Measurements from ENCODE around the gene GNAQ.
"Not testable (repeated sequence)": the region's sequence is repeated elsewhere in the genome, so short reads cannot be mapped to it uniquely, and the experiment has no call there.

GNAQ gene

DNA sequence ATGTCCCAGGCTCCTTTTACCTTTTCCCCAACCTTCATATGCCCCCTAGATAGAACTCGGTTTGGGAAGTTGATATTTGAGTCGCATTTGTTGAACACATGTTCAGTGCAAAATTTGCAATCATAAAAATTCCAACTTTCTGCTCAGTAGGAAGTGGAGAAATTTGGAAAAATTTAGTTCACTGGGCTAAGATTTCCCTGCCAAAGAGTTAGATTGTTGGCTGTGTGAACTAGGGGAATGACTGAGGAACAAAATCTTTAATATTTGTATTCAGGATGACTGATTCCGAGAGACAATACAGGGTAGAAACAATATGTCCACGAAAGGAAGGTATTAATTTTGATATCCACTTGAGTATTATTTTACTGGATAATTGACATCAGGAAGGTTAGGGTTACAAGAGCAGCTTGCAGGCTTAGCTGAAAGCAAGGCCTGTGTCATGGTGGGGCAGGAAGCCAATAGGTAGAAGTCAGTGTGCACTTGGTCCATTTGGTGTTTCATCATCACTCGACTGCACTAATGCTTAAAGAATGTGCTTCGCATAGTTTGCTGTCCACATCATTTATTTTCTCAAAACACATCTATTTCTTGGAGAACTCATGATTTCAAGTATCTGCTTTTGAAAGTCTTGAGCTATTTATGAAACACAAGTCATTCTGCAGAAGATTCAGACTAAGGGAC is 324.1 kb downstream of the GNAQ start:
- TF ChIP-seq, protein P1, sequence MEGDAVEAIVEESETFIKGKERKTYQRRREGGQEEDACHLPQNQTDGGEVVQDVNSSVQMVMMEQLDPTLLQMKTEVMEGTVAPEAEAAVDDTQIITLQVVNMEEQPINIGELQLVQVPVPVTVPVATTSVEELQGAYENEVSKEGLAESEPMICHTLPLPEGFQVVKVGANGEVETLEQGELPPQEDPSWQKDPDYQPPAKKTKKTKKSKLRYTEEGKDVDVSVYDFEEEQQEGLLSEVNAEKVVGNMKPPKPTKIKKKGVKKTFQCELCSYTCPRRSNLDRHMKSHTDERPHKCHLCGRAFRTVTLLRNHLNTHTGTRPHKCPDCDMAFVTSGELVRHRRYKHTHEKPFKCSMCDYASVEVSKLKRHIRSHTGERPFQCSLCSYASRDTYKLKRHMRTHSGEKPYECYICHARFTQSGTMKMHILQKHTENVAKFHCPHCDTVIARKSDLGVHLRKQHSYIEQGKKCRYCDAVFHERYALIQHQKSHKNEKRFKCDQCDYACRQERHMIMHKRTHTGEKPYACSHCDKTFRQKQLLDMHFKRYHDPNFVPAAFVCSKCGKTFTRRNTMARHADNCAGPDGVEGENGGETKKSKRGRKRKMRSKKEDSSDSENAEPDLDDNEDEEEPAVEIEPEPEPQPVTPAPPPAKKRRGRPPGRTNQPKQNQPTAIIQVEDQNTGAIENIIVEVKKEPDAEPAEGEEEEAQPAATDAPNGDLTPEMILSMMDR (conservative IDR thresholded peaks at IDR 0.05): no peak
- TF ChIP-seq ZFX (IDR thresholded peaks at IDR 0.05): no peak
- H3K27ac ChIP-seq: no peak overlapping the region

DNA sequence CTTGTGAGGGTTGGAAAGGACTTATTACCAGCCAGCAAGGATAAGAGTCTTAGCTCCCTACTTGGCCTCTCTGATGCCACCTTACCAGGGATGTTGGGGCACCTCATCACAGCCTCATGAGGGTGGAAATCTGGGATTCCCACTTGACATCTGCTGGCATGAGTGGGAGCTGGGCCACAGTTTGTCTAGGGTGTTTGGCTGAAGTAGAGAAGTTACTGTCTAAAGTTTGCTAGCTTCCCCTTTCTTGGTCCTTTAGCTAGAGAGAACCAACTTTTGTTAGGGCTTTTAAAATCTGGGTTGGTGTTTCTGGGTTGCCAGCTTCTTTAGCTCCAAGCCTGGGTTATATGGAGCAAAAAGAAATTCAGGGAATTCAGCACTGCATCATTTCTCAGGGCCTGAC is 326.0 kb downstream of the GNAQ start:
- TF ChIP-seq, protein P1 (conservative IDR thresholded peaks at IDR 0.05): no peak
- no peak for TF ChIP-seq ZFX (IDR thresholded peaks at IDR 0.05)
- no peak overlapping the region for H3K27ac ChIP-seq

DNA sequence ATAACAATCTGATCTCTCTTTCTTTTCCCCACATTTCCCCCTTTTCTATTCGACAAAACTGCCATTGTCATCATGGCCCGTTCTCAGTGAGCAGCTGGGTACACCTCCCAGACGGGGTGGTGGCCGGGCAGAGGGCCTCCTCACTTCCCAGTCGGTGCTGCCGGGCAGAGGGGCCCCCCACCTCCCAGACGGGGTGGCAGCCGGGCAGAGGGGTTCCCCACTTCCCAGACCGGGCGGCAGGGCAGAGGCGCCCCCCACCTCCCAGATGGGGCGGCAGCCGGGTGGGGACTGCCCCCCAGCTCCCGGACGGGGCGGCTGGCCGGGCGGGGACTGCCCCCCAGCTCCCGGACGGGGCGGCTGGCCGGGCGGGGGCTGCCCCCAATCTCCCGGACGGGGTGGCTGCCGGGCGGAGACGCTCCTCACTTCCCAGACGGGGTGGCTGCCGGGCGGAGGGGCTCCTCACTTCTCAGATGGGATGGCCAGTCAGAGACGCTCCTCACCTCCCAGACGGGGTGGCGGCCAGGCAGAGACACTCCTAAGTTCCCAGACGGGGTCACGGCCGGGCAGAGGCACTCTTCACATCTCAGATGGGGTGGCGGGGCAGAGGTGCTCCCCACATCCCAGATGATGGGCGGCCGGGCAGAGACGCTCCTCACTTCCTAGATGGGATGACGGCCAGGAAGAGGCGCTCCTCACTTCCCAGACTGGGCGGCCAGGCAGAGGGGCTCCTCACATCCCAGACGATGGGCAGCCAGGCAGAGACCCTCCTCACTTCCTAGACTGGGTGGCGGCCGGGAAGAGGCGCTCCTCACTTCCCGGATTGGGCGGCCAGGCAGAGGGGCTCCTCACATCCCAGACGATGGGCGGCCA is 328.9 kb downstream of the GNAQ start:
- not testable (repeated sequence) for H3K27ac ChIP-seq

DNA sequence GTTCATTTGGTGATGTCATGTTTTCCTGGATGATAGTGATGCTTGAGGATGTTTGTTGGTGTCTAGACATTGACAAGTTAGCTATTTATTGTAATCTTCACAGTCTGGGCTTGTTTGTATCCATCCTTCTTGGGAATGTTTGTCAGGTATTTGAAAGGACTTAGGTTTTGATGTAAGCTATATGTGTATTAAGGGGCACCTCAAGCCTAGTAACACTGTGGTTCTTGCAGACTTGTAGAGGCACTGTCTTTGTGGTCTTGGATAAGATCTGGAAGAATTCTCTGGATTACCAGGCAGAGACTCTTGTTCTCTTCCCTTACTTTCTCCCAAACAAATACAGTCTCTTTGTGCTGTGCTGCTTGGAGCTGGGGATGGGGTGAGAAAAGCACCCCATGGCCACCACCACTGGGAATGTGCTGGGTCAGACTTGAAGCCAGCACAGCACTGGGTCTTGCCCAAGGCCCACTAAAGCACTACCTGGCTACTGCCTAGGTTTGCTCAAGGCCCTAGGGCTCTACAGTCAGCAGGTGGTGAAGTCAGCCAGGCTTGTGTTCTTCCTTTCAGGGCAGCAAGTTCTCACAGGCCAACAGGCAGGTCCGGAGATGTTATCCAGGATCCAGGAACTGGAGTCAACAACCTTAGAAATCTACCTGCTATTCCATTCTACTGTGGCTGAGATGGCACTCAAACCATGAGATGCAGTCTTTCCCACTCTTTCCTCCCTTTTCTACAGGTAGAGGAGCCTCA is 334.2 kb downstream of the GNAQ start:
- H3K27ac ChIP-seq: no peak overlapping the region
- TF ChIP-seq ZFX (IDR thresholded peaks at IDR 0.05): no peak
- TF ChIP-seq, protein P1 (conservative IDR thresholded peaks at IDR 0.05): no peak

DNA sequence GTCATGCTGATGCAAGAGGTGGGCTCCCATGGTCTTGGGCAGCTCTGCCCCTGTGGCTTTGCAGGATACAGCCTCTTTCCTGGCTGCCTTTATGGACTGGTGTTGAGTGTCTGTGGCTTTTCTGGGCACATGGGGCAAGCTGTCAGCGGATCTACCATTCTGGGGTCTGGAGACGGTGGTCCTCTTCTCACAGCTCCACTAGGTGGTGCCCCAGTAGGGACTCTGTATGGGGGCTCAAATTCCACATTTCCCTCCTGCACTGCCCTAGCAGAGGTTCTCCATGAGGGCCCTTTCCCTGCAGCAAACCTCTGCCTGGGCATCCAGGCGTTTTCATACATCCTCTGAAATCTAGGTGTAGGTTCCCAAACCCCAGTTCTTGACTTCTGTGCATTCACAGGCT is 340.9 kb downstream of the GNAQ start:
- not testable (repeated sequence) for H3K27ac ChIP-seq

DNA sequence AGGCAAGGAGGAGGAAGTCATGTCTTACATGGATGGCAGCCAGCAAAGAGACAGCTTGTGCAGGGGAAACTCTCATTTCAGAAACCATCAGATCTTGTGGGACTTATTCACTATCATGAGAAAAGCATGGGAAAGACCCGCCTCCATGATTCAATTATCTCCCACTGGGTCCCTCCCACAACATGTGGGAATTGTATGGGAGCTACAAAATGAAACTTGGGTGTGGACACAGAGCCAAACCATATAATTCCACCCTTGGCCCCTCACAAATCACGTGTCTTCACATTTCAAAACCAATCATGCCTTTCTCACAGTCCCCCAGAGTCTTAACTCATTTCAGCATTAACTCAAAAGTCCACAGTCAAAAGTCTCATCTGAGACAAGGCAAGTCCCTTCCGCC is 341.5 kb downstream of the GNAQ start:
- not testable (repeated sequence) for H3K27ac ChIP-seq

DNA sequence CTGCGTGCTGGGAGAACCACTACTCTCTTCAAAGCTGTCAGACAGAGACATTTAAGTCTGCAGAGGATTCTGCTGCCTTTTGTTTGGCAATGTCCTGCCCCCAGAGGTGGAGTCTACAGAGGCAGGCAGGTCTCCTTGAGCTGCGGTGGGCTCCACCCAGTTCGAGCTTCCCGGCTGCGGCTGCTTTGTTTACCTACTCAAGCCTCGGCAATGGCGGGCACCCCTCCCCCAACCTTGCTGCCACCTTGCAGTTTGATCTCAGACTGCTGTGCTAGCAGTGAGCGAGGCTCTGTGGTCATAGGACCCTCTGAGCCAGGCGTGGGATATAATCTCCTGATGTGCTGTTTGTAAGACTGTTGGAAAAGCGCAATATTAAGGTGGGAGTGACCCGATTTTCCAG is 343.9 kb downstream of the GNAQ start:
- not testable (repeated sequence) for H3K27ac ChIP-seq

DNA sequence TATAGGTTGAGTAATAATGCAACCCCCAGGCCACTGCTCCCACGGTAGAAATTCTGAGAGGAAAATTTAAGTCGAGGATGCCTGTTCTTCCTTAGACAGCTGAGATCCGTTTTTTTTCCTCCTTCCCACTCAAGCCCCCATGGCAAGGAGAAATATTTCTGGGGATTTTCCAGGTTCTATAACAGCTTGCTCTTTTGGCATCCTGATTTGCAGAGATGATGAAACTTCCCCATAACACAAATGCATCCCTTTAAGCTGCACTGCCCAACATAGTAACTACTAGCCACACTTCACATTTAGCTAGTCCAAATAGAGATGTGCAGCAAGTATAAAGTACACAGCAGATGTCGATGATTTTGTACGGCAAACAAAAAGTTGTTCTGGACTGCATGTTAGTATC is 351.0 kb downstream of the GNAQ start:
- no peak for TF ChIP-seq ZFX (IDR thresholded peaks at IDR 0.05)
- TF ChIP-seq, protein P1 (conservative IDR thresholded peaks at IDR 0.05): no peak
- H3K27ac ChIP-seq: no peak overlapping the region

DNA sequence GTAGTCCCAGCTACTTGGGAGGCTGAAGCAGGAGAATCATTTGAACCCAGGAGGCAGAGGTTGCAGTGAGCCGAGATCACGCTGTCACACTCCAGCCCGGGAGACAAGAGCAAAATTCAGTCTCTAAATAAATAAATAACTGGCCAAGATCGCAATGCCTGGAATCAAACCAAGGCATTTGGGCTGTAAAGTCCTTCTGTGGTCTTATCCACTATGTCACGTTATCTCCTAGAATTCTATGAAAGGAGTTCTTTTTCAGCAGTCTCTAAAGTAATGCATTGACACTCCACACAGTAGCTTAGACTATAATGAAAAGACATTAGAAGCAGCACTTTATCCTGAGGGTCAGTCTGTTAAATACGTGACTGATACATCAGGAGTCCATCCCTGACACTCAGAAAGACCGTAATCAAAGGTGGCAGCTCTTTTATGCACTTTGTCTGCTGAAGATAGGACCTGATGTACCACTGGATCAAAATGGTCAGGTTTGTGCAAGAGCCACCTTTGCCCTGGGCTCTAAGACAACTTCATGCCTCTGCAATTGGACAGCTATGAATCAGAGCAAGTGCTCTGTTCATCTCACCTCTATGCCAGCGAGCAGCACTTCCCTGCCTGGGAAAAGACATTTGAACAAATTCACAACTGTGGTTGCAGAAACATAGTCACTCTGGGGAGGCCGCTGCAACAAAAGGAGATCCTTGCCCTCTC is 351.8 kb downstream of the GNAQ start:
- H3K27ac ChIP-seq: no peak overlapping the region
- TF ChIP-seq, protein P1 (conservative IDR thresholded peaks at IDR 0.05): no peak
- TF ChIP-seq ZFX (IDR thresholded peaks at IDR 0.05): no peak
